Right renal cortex interstitium (tissue), 3 donors: Measurements from ENCODE around the gene HOXC4. TPM values are rescaled to one million over a fixed set of nuclear protein-coding genes. Genes with fewer than 3 reads are reported as not detected.

Experiments
- DNase-seq, 3 donors: peaks; one replicate each; pipeline ENCODE4 v3.0.0-alpha.2; 2013; ENCODE audit warnings: low read depth in 3 of 3, low spot score in 2 of 3
- polyA plus RNA-seq, 3 donors: library from polyadenylated mRNA; unstranded; fragments of 120-200 nt; gene quantifications; one replicate each; pipeline ENCODE4 v1.2.1, GENCODE V29; 2013; ENCODE audit not compliant: insufficient read length in 3 of 3

The HOXC4 gene
- polyA plus RNA-seq, 3 donors = 32.4 to 42.5 (median 37.2) TPM

GRCh38 chr12:54015018-54015931 lies 38.4 kb upstream of the HOXC4 start:
- no peak for DNase-seq

DNA sequence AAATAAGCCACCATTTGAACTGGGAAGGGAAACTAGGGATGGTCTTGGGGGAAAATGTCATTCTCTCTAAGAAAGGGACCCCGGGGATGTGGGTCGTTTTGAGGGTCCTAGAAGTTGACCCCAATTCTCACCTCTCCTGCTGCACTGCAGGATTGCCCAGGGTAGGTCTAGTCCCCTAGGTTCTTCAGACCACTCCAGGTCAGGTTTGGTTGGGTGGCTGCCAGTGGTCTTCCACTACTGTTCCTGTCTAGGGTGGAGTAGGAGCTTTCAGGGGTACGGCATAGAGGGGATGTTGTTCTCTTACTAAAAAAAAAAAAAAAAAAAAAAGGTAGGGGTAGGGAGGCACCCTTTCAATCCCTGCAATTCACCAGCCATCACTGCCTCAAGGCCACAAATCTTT lies 37.6 kb upstream of the HOXC4 start:
- DNase-seq = no peak

DNA sequence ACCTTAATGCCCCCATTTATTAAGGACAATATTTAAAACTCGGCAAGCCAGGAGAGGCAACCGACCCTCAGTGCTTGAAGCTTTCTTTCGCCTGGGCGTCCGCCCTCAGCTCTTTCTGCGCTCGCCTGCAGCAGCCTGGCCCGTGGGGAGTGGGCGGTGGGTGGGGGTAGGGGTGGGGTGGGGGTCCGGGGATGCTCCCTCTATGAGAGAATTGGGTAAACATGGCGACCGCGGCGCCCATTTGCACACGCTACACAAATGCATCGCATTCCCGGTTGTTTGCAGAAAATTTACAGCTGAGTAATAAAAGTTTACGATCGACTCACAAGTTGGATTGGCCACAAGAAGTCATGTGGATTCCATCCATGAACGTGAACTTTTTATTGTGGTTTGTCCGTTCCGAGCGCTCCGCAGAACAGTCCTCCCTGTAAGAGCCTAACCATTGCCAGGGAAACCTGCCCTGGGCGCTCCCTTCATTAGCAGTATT lies 37.1 kb upstream of the HOXC4 start:
- DNase-seq = peak in 2 of 3 donors; percentile 87

DNA sequence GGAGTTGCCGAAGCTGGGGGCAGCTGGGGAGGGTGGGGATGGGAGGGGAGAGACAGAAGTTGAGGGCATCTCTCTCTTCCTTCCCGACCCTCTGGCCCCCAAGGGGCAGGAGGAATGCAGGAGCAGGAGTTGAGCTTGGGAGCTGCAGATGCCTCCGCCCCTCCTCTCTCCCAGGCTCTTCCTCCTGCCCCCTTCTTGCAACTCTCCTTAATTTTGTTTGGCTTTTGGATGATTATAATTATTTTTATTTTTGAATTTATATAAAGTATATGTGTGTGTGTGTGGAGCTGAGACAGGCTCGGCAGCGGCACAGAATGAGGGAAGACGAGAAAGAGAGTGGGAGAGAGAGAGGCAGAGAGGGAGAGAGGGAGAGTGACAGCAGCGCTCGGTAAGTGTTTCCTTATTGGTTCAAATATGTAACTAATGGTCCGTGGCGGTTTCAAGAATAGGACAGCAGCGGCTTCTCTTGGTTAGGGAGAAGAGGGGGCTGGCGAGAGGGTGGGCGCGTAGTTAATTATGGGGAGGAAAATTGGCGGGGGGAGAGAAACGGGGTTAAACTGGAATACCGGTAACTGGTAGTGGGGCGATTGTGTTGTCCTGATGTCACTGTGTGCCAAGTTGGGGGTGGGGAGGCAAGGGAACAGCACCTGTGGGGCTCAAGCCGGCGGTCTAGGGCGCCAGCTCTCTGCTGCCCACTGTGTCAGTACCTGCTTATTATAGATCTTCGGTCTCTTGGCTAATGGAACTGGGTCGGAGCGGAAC lies 36.4 kb upstream of the HOXC4 start:
- DNase-seq = no peak

DNA sequence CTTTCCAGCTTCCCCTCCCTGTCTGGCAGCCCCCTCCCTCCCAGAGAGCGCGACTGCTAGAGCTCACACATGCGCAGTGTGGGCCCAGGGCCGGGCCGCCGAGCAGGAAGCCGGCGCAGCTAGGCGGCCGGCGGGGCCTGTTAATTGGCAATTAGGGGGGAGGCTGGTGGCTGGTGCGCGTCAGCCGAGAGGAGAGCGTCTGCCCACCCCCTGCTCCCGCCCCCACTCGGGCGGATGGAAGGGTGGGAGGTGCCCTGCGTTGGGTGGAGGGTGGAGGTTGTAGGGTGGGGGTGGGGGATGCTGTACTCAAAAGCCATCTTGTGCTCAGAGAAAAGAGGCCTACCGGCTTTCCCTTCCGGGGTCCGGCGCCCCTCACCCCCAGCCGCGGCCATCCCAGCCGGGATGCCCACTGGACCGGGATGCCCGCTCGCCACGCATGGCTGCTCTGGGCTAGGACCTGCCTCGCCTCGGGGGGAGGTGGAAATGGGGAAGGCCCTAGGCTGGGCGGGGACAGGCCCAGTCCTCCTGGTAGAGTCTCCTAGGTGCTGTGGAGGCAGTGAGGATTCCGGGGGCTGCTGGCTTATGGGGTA lies 35.7 kb upstream of the HOXC4 start:
- no peak for DNase-seq

GRCh38 chr12:54018468-54018984 lies 35.1 kb upstream of the HOXC4 start:
- no peak for DNase-seq

GRCh38 chr12:54019091-54019811 lies 34.4 kb upstream of the HOXC4 start:
- no peak for DNase-seq

DNA sequence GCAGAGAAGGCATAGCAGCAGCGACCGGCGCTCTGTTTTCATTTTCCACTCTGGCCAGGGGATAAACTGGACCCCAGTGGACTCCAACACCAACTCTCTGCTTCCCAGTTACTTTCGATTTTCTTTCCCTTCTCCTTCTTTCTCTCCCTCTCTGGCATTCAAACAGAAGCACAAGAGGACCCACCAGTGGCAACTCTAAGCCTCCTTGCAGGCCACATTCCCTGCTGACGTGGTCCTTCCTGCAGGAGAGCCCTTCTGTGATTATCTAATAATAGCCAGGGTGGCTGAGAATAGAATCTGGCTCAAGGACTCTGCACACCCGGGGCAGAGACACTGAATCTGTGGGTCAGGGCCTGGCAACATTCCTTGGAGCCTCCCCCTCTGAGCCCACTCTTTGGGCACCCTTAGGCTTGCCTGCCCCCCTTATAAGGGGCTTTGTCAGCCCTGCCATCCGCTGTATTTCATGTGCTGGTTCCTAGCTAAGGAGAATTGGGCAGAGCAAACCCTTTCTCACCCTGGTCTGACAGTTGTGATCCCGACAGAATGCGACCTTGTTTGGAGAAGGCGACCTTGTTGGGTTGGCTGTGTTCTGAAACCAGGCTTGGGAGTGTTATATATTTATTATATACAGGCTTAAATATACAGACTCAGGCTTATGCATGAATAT lies 33.6 kb upstream of the HOXC4 start:
- no peak for DNase-seq

DNA sequence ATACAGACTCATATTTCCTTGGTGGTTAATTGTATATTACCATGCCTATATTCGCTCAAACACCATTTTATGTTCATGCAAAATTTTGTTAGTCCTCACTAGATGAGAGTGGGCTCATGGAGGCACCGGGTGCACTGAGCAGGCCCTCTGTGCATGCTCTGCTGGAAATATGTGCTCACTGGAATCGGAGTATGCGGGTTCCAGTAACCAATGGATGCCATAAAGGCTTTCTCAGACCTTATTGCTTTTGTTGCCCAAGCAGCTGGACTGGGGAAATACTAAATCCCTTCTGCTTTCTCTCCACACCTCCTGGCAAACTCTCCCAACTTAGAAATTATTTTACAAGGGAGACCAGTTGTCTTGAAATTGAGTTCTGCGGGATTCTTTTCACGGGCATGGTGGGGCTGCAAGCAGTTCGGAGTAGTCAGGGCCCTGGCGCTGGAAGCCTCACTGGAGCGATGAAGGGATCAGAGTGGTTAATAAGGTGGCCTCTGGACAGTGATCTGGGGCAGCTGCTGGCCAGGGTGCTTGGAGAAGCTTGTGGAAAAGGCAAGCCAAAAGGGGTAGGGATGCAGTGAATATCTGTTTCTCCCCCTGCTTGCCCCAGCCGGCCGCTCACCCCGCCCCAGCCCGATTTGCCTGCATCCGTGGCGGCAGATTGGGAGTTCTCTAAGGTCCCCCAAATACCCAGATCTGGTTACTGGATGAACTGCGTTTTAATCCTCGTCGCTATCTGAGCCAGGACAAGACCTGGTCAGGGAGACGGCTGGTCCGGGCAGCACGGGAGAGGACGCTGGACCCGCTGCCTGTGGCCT lies 32.8 kb upstream of the HOXC4 start:
- no peak for DNase-seq

DNA sequence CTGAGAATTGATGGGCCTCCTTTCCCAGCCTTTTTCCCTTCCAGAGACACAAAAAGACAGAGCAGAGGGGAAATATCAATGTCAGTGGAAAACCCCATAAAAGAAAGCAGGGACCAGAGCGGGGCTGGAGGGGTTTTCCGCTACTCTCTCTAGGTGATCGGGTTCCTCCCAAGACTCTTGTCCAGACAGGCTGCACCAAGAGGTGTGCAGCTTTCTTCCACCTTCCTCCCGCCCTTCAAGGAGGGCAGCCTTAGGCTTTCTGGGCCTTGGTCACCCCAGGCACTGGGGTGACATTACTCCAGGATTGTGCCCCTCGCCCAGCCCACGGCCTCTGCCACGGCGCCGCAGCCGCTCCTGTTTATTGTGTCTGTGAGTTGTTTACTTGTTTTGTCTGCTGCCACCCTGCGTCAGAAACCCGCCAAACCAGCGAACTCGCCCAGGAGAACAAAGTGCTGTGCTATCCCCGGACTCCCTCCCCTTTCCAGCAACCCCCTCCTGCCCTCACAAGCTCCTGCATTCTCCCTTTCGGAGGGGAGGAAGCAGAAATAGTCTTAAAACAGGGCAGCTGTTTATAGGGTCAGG lies 32.1 kb upstream of the HOXC4 start:
- no peak for DNase-seq

- no peak for DNase-seq
Measured at GRCh38 chr12:54022960-54023884, 30.4 kb upstream of the HOXC4 start.

DNA sequence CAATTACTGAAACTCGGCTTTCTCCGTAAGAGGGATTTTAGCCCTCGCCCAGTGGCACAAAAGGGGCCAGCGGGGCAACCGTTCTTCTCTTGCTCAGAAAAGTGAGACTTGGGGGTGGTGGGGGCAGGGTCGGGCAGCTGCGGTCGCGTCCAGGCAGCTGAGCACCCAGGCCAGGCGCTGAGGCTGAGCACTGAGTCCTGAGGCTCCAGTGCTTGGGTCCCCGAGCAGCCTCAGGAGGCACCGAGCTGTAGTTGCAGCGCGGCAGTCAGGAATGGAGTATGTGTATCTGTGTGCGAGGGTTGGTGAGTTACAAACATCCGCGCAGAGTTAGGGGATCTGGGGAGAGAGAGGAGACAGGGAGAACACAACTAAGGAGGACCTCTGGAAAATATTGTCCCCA lies 29.5 kb upstream of the HOXC4 start:
- no peak for DNase-seq

GRCh38 chr12:54024581-54025305 lies 28.9 kb upstream of the HOXC4 start:
- DNase-seq = no peak

GRCh38 chr12:54025499-54026405 lies 27.9 kb upstream of the HOXC4 start:
- DNase-seq = no peak

GRCh38 chr12:54026640-54027441 lies 26.8 kb upstream of the HOXC4 start:
- no peak for DNase-seq
